ENCODE results near the gene DNHD1.
A peak's percentile ranks its signal among the peaks of the same experiment; 100 is the strongest.

DNHD1 gene

DNA sequence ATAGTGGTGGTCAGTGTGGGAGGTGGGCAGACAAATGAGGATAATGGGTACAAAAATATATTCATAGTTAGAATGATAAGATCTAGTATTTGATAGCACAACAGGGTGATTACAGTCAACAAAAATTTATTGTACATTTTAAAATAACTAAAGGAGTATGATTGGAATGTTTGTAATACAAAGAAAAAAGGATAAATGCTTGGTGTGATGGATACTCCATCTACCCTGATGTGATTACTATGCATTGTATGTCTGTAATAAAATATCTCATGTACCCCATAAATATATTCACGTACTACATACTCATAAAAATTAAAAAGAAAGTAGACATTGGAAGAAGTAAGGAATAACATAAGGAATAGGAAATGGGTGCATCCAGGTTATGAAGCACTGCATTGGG, 90.9 kb downstream of the DNHD1 start:
- DNase-seq (ENCODE audit: low read depth in 3 of 3), result no peak

DNA sequence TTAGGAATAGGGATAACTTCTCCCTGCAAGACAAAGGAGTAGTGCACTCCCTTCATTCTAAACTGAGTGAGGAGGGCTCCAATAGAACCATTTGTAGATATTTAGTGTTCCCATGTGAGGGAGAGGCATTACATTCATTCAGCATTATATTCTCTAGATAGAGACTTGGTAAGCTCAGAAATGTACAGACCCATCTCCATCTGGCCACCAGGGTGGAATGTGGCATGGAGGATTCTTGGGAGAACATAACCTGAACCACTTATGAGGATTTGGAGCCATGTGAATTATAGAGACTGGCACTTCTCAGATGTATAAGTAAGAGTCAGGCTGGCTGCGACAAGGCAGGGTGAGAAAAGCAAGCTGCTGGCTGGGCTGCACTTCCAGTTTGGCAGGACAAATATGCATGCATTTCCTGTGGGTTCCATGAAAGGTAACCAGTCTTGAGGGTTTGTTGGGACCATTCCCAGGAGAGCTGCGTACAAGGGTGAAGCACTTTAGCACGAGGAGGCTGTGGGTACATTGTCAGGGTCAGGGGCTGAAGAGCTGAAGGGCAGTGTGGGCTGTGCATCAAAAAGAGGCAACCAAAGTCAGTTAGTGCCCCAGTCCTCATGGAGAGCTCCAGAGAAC, 97.2 kb downstream of the DNHD1 start:
- DNase-seq (ENCODE audit: low read depth in 3 of 3), result no peak

DNA sequence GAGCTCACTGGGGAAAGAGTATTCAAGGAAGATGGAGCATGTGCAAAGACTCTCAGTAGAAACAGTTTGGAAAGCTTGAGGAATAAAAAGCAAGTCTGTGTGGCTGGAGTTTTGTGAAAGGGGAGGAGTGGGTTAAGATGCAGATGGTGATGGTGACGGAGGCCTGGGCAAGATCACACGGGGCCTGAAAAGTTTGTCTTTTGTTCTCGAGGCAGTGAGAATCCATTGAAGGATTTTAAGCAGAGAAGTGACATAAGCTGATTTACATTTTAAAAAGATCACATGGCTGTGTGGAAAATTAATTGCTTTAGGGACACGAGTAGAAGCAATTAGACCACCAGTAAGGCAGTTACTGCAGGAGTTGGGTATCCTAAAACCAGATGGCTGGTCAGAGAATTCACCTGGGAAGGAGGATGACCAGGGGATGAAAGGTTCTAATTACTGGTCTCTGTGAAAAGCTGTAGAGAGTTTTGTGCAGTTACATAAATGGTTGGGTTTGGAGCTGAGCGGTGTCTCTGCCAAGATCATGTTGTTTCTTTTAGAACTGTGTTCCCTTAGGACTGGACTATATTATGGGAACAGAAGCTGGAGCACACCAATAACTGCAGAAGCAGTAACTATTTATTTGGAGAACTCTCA, 99.3 kb downstream of the DNHD1 start:
- DNase-seq (ENCODE audit: low read depth in 3 of 3), result no peak

DNA sequence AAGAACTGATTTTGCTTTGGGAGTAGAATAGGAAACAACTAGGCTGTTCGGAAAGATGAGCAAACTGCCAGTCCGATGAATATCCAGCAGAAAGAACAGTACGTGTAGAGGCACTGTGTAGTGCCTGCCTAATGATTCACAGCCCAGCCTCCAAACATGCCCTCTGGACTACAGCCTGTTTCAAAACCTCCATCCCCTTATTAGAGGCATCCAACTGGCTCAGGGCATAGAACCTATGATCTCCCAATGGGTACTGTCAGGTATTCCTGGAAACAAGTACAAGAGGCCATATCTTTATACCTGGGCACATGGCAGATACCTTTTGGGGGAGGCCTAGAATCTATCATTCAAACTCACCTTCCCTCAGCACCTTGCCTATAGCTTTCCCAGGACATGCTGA, 101.5 kb downstream of the DNHD1 start:
- no peak for DNase-seq (ENCODE audit: low read depth in 3 of 3)

DNA sequence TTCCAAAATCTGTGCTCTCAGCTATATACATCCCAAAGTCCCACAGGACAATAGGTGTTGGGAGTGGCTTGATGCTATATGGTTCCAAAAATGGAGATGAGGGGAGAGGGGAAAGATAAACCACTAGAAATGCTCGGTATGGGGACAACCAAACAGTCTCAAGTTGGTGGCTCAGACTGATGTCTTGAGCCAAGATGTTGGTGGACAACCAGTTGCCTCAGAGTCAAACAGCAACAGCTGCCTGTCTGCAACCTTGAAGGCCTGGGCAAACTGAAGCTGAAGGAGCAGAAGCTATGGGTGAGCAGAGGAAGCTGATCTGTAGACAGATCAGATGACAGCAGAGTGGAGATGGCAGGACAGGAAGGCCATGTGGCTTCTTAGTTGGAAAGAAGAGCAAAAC, 102.4 kb downstream of the DNHD1 start:
- DNase-seq (ENCODE audit: low read depth in 3 of 3), result no peak

DNA sequence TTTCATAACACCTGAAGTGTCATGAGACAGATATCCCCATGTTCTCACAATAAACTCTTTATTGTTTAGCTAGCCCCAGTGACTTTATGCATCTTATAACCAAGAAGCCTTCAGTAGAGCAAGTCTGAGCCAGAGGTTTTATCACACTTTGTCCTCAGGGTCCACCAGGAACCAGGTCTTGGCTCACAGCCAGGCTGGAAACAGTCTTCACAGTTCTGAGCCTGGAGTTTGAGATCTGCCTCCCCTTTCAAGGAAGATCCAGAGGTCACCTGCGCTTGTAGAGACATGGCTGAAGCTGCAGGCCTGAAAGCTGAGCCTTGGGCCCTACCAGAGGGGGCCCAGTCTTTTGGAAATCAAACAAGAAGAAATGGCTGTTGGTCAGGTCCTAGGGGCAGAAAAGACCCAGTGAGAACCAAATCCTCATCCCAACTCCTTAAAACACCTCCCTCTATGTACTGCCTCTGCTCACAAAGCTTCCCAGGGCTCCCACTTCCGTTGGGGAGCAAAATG, 102.9 kb downstream of the DNHD1 start:
- DNase-seq (ENCODE audit: low read depth in 3 of 3), result no peak

DNA sequence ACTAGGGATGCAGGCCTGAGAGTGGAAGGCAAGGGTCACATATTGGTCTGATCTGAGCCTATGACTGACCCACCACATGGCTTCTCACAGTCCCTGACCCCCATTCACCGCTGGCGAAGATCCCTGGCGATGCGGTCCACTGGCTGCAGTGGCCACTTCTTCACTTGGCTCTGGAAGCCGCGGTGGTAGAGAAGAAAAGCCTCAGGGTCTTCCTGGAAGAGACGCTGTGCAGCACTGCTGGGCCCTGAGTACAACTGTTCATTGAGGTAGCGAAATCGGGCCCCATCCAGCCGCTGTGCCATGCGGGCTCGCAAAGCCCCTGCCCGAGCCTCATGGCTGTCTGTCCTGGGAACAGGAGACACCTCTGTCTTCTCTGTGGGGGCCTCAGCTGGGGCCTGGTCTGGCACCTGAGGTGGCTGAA, 104.0 kb downstream of the DNHD1 start:
- DNase-seq (ENCODE audit: low read depth in 3 of 3), result no peak

DNA sequence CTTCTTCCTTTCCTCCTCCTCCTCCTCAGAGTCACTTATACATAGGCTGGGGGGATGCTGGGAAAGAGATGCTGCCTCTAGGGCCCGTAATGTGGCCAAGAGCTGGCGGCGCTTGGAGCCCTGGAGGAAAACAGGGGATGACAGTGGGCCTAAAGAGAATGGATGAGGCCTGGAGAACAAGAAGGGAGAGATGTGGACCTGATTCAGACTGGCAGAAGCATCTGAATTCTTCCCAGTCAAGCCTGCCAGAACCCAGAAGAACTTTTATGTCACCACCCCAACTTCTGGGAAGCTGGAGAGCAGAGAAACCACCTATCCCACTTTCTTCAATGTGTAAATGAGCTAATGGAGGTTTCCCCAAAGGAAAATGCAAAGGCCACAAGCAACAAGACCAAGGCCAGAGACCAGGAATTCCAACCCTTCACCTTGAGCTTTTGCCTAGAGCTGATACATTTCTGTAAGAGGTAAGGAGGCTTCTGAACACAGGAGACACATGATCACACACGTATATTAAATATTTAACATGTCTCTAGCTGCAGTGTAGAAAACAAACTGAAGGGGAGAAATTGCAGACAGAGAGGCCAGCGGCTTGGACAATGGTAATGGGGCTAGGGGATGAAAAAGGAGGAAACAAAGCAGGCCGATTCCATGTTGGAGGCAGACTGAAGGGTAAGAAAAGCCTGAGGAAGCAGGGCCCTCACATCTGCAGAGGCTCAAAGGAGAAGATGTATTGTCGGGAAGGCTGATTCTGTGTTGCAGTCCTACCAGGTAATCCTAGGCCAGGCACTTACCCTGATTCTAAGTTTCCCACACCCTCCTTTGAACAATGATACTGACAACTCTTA, 105.2 kb downstream of the DNHD1 start:
- DNase-seq (ENCODE audit: low read depth in 3 of 3), result no peak

DNA sequence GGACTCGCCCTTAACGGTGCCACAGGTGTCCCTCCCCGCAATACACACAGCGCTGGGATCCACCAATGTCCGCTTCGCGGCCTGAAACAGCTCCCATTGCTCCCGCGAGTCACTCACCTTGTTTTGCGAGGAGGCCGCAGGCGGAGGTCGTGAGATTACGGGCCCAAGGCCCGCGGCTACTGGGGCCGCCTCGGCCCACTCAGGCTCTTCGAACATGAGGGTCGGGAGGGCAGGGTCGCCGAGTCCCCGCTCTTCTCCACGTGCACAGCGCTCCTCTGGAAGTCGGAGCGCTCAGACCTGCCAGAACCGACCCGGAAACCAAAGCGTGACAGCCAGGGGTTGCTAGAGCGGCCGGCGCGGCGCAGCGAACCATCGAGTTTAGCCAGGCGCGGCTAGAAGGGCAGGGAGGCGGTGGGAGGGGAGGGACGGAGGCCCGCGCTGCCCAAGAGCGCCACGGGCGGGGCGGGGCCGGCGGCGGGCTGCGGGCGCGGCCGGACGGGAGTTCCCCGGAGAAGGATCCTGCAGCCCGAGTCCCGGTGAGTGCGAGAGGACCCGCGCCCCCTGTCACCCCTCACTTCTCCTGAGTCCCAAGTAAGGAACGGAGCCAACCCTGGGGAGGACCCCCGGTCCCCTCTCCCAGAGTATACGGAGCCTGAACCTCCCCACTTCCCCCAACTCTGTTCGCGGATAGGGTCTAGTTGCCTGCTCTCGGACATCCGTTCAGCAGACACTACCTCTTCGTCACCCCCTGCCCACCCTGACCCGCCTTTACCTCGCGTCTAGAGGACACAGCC, 106.4 kb downstream of the DNHD1 start, which contains the start of the genes ILK and RRP8:
ILK (plus strand) TSS at position 488 of the 794 bp plus-strand sequence. CDS start 498 bp downstream, outside the sequence.
RRP8 (minus strand) TSS at position 330 of the 794 bp plus-strand sequence; CDS start at position 216, 114 bp downstream.
- DNase-seq (ENCODE audit: low read depth in 3 of 3), result peak; percentile 66 to 76 (median 70)

DNA sequence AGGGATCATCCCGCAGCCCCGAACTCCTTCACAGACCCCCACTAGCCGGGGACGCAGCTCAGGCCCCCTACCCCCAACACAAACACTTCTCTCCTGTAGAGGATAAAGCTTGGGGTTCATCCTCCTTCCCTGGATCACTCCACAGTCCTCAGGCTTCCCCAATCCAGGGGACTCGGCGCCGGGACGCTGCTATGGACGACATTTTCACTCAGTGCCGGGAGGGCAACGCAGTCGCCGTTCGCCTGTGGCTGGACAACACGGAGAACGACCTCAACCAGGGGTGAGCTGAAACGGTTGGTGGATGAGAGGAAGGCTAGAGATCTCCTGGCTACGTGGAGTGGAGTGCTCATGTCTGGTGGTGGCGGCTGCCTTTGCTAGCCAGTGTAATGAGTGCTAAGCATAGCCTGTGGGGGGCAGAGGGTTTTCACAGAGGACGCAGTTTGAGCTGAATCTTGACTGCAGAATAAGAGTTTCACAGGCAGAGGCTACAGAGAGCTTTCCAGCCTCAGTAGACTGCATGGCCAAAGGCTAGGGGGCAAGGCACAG, 107.1 kb downstream of the DNHD1 start:
- DNase-seq (ENCODE audit: low read depth in 3 of 3), result peak in 1 of 3 experiments; percentile 38

DNA sequence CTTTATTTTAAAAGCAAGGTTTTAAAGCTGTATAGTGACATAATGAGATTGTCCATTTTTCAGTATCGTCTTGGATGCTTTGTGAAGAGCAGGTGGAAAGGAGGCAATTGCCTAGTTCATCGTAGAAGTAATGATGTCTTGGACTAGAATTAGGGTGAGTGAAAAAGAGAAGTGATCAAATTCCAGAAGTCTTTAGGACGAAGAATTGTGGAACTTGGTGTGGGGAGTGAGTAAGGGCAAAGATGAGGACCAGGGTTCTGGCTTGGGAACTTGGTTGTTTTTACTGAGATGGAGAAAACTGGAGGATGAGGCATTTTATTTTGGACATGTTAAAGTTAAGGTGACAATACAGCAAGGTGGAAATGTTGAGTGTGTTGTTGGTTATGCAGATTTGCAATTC, 107.7 kb downstream of the DNHD1 start:
- DNase-seq (ENCODE audit: low read depth in 3 of 3), result no peak

DNA sequence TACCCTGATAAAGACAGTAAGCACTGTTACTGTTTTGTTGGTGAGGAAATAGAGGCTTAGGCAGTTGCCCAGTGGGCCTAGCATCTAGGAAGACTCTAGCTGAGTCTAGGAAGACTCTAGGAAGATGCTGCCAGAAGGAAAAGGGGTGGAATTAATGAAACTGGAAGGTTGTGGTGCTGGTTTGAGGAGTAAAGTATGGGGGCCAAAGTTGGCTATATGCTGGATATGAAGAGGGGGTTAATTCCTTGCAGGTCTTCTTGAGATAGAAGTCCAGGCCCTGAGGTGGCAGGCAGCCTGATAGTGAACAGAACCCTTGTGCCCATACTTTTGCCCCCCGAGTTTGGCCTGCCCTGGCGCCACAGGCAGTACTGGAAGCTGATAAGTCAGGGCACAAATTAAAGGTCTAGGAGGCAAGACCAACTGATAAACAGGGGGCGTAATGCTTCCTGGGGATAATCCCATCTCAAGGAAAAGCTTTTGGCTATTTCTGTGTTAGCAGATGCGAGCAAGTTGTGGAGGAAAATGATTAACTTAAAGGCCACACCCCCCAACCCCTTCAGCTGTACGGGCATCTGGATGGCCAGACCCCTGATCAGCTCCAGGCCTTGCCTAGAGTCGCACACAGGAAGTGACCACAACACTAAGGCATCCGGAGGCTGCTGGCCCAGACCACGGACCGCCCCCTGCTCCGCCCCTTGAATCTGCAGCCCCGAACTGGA, 109.5 kb downstream of the DNHD1 start:
- no peak for DNase-seq (ENCODE audit: low read depth in 3 of 3)

DNA sequence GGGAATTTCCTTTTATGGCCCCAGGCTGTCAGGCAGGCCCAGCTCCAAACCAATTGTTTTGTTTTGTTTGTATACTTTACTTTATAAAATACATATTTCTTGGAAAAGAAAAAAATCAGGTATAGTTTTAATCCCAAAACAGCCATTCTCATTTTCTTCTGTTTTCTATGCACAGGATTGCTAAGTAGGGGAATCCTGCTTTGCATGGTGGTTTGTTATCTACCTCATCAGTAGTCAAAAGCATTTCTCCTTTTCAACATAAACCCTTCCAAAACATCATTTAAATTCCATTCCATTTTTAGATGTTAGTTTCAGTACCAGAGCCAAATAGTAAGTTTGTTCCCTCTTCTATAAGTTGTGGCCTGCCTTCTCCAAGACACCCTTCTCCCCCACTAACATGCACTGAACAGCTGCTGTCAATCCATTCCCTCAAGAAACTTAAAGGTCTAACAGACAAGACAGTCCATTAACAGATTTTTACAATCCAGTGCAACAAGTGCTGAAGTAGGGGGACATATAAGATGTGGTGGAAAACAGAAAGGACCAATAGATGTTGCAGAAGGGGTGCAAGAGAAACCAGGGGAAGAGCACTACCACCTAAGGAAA, 110.2 kb downstream of the DNHD1 start:
- no peak for DNase-seq (ENCODE audit: low read depth in 3 of 3)

DNA sequence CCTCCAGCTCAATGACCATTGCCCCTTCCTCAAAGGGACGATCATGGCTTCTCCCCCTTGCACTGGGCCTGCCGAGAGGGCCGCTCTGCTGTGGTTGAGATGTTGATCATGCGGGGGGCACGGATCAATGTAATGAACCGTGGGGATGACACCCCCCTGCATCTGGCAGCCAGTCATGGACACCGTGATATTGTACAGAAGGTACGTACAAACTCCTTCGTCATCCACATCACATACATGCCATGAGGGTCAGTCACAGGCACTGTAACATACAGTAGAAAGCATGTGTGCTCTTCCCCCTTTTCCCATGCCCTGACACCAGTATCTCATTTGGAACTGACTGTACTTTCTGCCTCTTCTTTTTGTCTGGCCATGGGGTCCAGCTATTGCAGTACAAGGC, 110.9 kb downstream of the DNHD1 start:
- no peak for DNase-seq (ENCODE audit: low read depth in 3 of 3)

DNA sequence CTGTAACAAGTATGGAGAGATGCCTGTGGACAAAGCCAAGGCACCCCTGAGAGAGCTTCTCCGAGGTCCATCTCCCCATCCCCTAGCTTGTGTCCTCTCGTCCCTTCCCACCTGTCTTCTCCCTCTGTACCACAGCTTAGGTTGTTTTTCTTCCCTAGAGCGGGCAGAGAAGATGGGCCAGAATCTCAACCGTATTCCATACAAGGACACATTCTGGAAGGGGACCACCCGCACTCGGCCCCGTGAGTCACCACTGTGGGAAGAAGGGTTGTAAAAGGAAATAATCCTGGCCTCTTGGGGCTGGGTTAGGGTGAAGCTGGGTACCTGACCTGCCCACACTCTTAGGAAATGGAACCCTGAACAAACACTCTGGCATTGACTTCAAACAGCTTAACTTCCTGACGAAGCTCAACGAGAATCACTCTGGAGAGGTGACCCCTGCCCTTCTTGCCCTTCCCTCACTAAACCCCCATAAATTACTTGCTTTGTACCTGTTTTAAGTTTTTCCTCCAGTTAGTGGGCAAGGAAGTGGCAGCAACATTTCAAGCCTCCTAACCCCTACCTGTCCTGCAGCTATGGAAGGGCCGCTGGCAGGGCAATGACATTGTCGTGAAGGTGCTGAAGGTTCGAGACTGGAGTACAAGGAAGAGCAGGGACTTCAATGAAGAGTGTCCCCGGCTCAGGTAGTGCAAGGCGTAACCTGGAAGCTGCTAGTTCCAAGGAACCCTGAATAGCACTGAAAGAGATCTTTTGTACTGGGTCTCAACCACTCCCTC, 111.8 kb downstream of the DNHD1 start:
- no peak for DNase-seq (ENCODE audit: low read depth in 3 of 3)

DNA sequence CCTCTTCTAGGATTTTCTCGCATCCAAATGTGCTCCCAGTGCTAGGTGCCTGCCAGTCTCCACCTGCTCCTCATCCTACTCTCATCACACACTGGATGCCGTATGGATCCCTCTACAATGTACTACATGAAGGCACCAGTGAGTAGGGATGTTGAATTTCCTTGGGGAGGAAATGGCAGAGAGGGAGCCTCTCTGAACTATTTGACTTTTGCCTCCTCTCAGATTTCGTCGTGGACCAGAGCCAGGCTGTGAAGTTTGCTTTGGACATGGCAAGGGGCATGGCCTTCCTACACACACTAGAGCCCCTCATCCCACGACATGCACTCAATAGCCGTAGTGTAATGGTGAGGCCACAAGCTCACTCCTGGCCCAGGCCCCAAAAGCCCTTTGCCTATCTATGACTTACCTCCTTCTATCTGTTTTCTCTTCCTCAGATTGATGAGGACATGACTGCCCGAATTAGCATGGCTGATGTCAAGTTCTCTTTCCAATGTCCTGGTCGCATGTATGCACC, 112.5 kb downstream of the DNHD1 start:
- no peak for DNase-seq (ENCODE audit: low read depth in 3 of 3)

DNA sequence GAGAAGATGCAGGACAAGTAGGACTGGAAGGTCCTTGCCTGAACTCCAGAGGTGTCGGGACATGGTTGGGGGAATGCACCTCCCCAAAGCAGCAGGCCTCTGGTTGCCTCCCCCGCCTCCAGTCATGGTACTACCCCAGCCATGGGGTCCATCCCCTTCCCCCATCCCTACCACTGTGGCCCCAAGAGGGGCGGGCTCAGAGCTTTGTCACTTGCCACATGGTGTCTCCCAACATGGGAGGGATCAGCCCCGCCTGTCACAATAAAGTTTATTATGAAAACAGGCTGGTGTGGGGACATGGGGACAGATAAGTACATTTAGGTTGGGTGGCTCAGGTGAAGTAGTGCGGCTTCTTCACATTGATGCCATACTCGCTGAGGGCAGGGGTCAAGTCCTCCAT, 113.5 kb downstream of the DNHD1 start:
- DNase-seq (ENCODE audit: low read depth in 3 of 3), result no peak

DNA sequence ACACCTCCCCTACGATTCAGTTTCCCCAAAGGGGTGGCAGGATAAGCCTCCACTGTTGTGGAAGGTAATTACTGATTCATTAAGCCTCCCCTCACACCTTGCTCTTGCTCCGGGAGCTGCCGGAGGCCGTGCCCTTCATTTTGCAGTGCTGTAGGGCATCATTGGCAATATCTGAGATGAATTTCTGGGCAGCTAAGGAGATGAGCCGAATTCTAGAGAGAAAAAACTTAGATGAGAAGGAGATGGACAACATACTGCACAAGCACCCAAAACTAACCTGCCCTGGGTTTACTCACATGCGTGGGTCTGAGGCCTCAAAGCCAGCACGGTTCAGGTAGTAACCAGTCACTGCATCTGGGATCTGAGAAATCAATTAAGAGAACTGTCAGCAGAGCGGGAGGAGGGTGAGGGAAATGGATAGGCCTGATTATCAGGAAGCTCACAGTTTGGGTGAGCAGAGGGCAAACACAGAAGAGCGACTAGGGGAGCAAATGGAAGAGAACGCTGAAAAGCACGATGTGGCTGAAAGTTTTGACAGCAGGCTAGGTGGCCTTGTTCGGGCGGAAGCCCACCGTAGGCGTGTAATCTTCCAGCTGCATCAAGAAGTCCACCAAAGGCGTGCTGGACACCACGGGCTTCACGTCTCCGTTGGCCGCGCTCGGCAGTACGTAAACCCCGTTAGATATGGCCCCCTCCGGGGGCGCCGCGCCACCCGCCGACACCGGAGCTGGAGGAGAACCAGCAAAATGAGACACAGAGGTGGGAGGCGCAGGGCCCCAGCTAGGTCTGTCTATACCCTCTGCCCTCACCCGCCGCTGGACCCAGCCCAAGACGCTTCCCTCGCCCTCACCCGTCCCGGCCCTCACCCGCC, 114.2 kb downstream of the DNHD1 start:
- no peak for DNase-seq (ENCODE audit: low read depth in 3 of 3)

DNA sequence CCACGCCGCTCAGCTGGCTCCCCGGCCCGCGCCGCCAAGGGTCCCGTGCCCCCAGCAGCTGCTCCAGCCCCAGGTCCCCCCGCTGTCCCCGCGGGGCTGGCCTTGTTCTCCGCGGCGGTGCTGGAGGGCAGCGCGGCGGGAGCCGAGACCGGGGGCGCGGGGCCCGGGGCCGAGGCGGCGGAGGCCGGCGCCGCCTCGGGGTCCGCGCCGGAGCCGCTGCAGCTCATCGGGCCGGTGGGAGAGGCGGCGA, 114.8 kb downstream of the DNHD1 start:
- no peak for DNase-seq (ENCODE audit: low read depth in 3 of 3)
